Skin epidermis (tissue), 12 donors: Measurements from ENCODE around the gene NAV2.

Experiments used
- H3K27ac ChIP-seq, 21 experiments: fragments of 200-600 bp; sonication (generic) in 11 of 21; one replicate each; pipeline ENCODE4 v1.5.0; 2020; ENCODE audit warnings: mild to moderate bottlenecking in 3 of 21, inconsistent platforms in 2 of 21, moderate library complexity in 2 of 21
- H3K4me3 ChIP-seq, 7 experiments: fragments of 200-600 bp; sonication (generic) in 2 of 7; one replicate each; pipeline ENCODE4 v1.5.0; 2020; ENCODE audit warnings: inconsistent platforms in 2 of 7, mild to moderate bottlenecking in 2 of 7, moderate library complexity in 1 of 7

The NAV2 gene

GRCh38 chr11:19735909-19736498, 23.4 kb downstream of the NAV2 start:
- no peak overlapping the region for H3K4me3 ChIP-seq
- peak overlapping the region in 1 of 21 experiments; percentile 33 for H3K27ac ChIP-seq

- no peak overlapping the region for H3K27ac ChIP-seq
Observed at GRCh38 chr11:19736831-19737230, 24.2 kb downstream of the NAV2 start.

GRCh38 chr11:19737575-19737974, 24.9 kb downstream of the NAV2 start:
- H3K27ac ChIP-seq: no peak overlapping the region
- H3K4me3 ChIP-seq: no peak overlapping the region

More at GRCh38 chr11:19736831-19737230, 24.2 kb downstream of the NAV2 start:
- no peak overlapping the region for H3K4me3 ChIP-seq

- Histone ChIP-seq H3K27ac (no peak overlapping the region), H3K4me3 (no peak overlapping the region)
Observed at GRCh38 chr11:19738124-19738523, 25.5 kb downstream of the NAV2 start.

- Histone ChIP-seq H3K4me3 (no peak overlapping the region), H3K27ac (peak overlapping the region in 2 of 21 experiments; percentile 12 to 37)
Observed at GRCh38 chr11:19739872-19740271, 27.2 kb downstream of the NAV2 start.

GRCh38 chr11:19740586-19740985, 27.9 kb downstream of the NAV2 start:
- H3K27ac ChIP-seq: no peak overlapping the region
- H3K4me3 ChIP-seq: no peak overlapping the region

GRCh38 chr11:19742588-19743292, 30.1 kb downstream of the NAV2 start:
- Histone ChIP-seq H3K27ac (no peak overlapping the region), H3K4me3 (no peak overlapping the region)

GRCh38 chr11:19743622-19744021, 31.0 kb downstream of the NAV2 start:
- Histone ChIP-seq H3K4me3 (no peak overlapping the region), H3K27ac (no peak overlapping the region)

GRCh38 chr11:19744130-19744529, 31.5 kb downstream of the NAV2 start:
- Histone ChIP-seq H3K4me3 (no peak overlapping the region), H3K27ac (no peak overlapping the region)

GRCh38 chr11:19746086-19746485, 33.4 kb downstream of the NAV2 start:
- Histone ChIP-seq H3K4me3 (no peak overlapping the region), H3K27ac (no peak overlapping the region)

- no peak overlapping the region for H3K27ac ChIP-seq
- H3K4me3 ChIP-seq: no peak overlapping the region
Observed at GRCh38 chr11:19747634-19748033, 35.0 kb downstream of the NAV2 start.

GRCh38 chr11:19751055-19751454, 38.4 kb downstream of the NAV2 start:
- Histone ChIP-seq H3K27ac (no peak overlapping the region), H3K4me3 (no peak overlapping the region)

- no peak overlapping the region for H3K4me3 ChIP-seq
- H3K27ac ChIP-seq: no peak overlapping the region
Observed at GRCh38 chr11:19753451-19754106, 40.9 kb downstream of the NAV2 start.

GRCh38 chr11:19756675-19757475, 44.2 kb downstream of the NAV2 start:
- Histone ChIP-seq H3K27ac (peak overlapping the region in 15 of 21 experiments; percentile 11 to 85 (median 54)), H3K4me3 (no peak overlapping the region)

- H3K27ac ChIP-seq: no peak overlapping the region
Observed at GRCh38 chr11:19759389-19759788, 46.8 kb downstream of the NAV2 start.

GRCh38 chr11:19762266-19762665, 49.6 kb downstream of the NAV2 start:
- H3K27ac ChIP-seq: no peak overlapping the region
- no peak overlapping the region for H3K4me3 ChIP-seq

More at GRCh38 chr11:19759389-19759788, 46.8 kb downstream of the NAV2 start:
- no peak overlapping the region for H3K4me3 ChIP-seq

- no peak overlapping the region for H3K4me3 ChIP-seq
Observed at GRCh38 chr11:19763330-19763729, 50.7 kb downstream of the NAV2 start.

GRCh38 chr11:19766206-19766605, 53.6 kb downstream of the NAV2 start:
- no peak overlapping the region for H3K27ac ChIP-seq
- no peak overlapping the region for H3K4me3 ChIP-seq

More at GRCh38 chr11:19763330-19763729, 50.7 kb downstream of the NAV2 start:
- H3K27ac ChIP-seq: no peak overlapping the region

- Histone ChIP-seq H3K4me3 (no peak overlapping the region), H3K27ac (no peak overlapping the region)
Observed at GRCh38 chr11:19766810-19767209, 54.2 kb downstream of the NAV2 start.

- no peak overlapping the region for H3K4me3 ChIP-seq
- H3K27ac ChIP-seq: no peak overlapping the region
Observed at GRCh38 chr11:19767627-19768151, 55.1 kb downstream of the NAV2 start.
